ENCODE measurements around the gene MAP3K19.

MAP3K19 gene

GRCh38 chr2:135023886-135024485 lies 23.3 kb downstream of the MAP3K19 start:
- POLR2A ChIA-PET, result no interaction called here
- TF ChIP-seq L3MBTL2 (conservative IDR thresholded peaks at IDR 0.05) (no peak), TARDBP (IDR thresholded peaks at IDR 0.05) (no peak), CTBP1 (IDR thresholded peaks at IDR 0.05; ENCODE audit: borderline replicate concordance) (no peak), ELF4 (IDR thresholded peaks at IDR 0.05) (no peak), NFRKB (IDR thresholded peaks at IDR 0.05) (no peak), FOXM1 (IDR thresholded peaks at IDR 0.05; ENCODE audit: borderline replicate concordance) (no peak), SP1 (IDR thresholded peaks at IDR 0.05) (no peak), LEF1 (IDR thresholded peaks at IDR 0.05; ENCODE audit: borderline replicate concordance) (no peak), BHLHE40 (IDR thresholded peaks at IDR 0.05; ENCODE audit: borderline replicate concordance) (no peak), ARNT (IDR thresholded peaks at IDR 0.05) (no peak), SUZ12 (IDR thresholded peaks at IDR 0.05) (no peak), PKNOX1 (IDR thresholded peaks at IDR 0.05) (no peak), ZNF384 (IDR thresholded peaks at IDR 0.05) (no peak), FOXA1 (IDR thresholded peaks at IDR 0.05) (no peak), FOXK2 (IDR thresholded peaks at IDR 0.05) (no peak), HDGF (IDR thresholded peaks at IDR 0.05; ENCODE audit: borderline replicate concordance) (no peak)
- CTCF ChIA-PET, result no interaction called here
- DNase-seq (ENCODE audit: extremely low spot score), result no peak

- TF ChIP-seq SUZ12 (IDR thresholded peaks at IDR 0.05), result no peak
- TF ChIP-seq FOXA1 (IDR thresholded peaks at IDR 0.05), result no peak
- TF ChIP-seq FOXM1 (IDR thresholded peaks at IDR 0.05; ENCODE audit: borderline replicate concordance), result no peak
- no peak for TF ChIP-seq BHLHE40 (IDR thresholded peaks at IDR 0.05; ENCODE audit: borderline replicate concordance)
- no peak for TF ChIP-seq NFRKB (IDR thresholded peaks at IDR 0.05)
- TF ChIP-seq ARNT (IDR thresholded peaks at IDR 0.05), result no peak
- TF ChIP-seq ELF4 (IDR thresholded peaks at IDR 0.05), result no peak
- no peak for TF ChIP-seq SP1 (IDR thresholded peaks at IDR 0.05)
- TF ChIP-seq LEF1 (IDR thresholded peaks at IDR 0.05; ENCODE audit: borderline replicate concordance), result no peak
- no peak for TF ChIP-seq CTBP1 (IDR thresholded peaks at IDR 0.05; ENCODE audit: borderline replicate concordance)
- CTCF ChIA-PET, result no interaction called here
- POLR2A ChIA-PET, result no interaction called here
- no peak for DNase-seq (ENCODE audit: extremely low spot score)
These were observed 24.0 kb downstream of the MAP3K19 start for GRCh38 chr2:135022952-135023880.

- no peak for TF ChIP-seq FOXA1 (IDR thresholded peaks at IDR 0.05)
- no peak for TF ChIP-seq SUZ12 (IDR thresholded peaks at IDR 0.05)
- TF ChIP-seq HDGF (IDR thresholded peaks at IDR 0.05; ENCODE audit: borderline replicate concordance), result no peak
- no peak for TF ChIP-seq FOXM1 (IDR thresholded peaks at IDR 0.05; ENCODE audit: borderline replicate concordance)
- no peak for TF ChIP-seq ELF4 (IDR thresholded peaks at IDR 0.05)
- no peak for TF ChIP-seq SP1 (IDR thresholded peaks at IDR 0.05)
- TF ChIP-seq BHLHE40 (IDR thresholded peaks at IDR 0.05; ENCODE audit: borderline replicate concordance), result no peak
- no peak for TF ChIP-seq NFRKB (IDR thresholded peaks at IDR 0.05)
- TF ChIP-seq CTBP1 (IDR thresholded peaks at IDR 0.05; ENCODE audit: borderline replicate concordance), result no peak
- TF ChIP-seq L3MBTL2 (conservative IDR thresholded peaks at IDR 0.05), result no peak
- no peak for TF ChIP-seq ARNT (IDR thresholded peaks at IDR 0.05)
- TF ChIP-seq TARDBP (IDR thresholded peaks at IDR 0.05), result no peak
- no peak for TF ChIP-seq ZNF384 (IDR thresholded peaks at IDR 0.05)
- no peak for TF ChIP-seq PKNOX1 (IDR thresholded peaks at IDR 0.05)
- no peak for TF ChIP-seq FOXK2 (IDR thresholded peaks at IDR 0.05)
- POLR2A ChIA-PET, result no interaction called here
- CTCF ChIA-PET, result interaction anchor here (1.0 kb wide), 1 partner anchor 18 kb away, joined by 3 read pairs; no protein-coding TSS in a partner anchor
- no peak for DNase-seq (ENCODE audit: extremely low spot score)
These were observed 25.6 kb downstream of the MAP3K19 start for GRCh38 chr2:135021618-135022017.

- TF ChIP-seq FOXA1 (IDR thresholded peaks at IDR 0.05), result no peak
- TF ChIP-seq ZNF384 (IDR thresholded peaks at IDR 0.05), result no peak
- TF ChIP-seq FOXK2 (IDR thresholded peaks at IDR 0.05), result no peak
- no peak for TF ChIP-seq SUZ12 (IDR thresholded peaks at IDR 0.05)
- TF ChIP-seq NFRKB (IDR thresholded peaks at IDR 0.05), result no peak
- TF ChIP-seq ARNT (IDR thresholded peaks at IDR 0.05), result no peak
- TF ChIP-seq LEF1 (IDR thresholded peaks at IDR 0.05; ENCODE audit: borderline replicate concordance), result no peak
- TF ChIP-seq SP1 (IDR thresholded peaks at IDR 0.05), result no peak
- TF ChIP-seq HDGF (IDR thresholded peaks at IDR 0.05; ENCODE audit: borderline replicate concordance), result no peak
- no peak for TF ChIP-seq FOXM1 (IDR thresholded peaks at IDR 0.05; ENCODE audit: borderline replicate concordance)
- no peak for TF ChIP-seq L3MBTL2 (conservative IDR thresholded peaks at IDR 0.05)
- TF ChIP-seq BHLHE40 (IDR thresholded peaks at IDR 0.05; ENCODE audit: borderline replicate concordance), result no peak
- POLR2A ChIA-PET, result no interaction called here
- CTCF ChIA-PET, result no interaction called here
- DNase-seq (ENCODE audit: extremely low spot score), result no peak
These were observed 35.6 kb downstream of the MAP3K19 start for GRCh38 chr2:135011633-135012032.

GRCh38 chr2:135010200-135010942 lies 36.9 kb downstream of the MAP3K19 start:
- CTCF ChIA-PET, result no interaction called here
- TF ChIP-seq FOXK2 (IDR thresholded peaks at IDR 0.05) (no peak), BHLHE40 (IDR thresholded peaks at IDR 0.05; ENCODE audit: borderline replicate concordance) (no peak), PKNOX1 (IDR thresholded peaks at IDR 0.05) (no peak), ELF4 (IDR thresholded peaks at IDR 0.05) (no peak), L3MBTL2 (conservative IDR thresholded peaks at IDR 0.05) (no peak)
- POLR2A ChIA-PET, result interaction anchor here (0.6 kb wide), 1 partner anchor 1003 kb away, joined by 3 read pairs; no protein-coding TSS in a partner anchor
- DNase-seq (ENCODE audit: extremely low spot score), result no peak
